SU-DHL-6 (cell line): ENCODE results near the gene G6PD.

ENCODE experiments used
- CTCF ChIP-seq: fragments of 200-600 bp; sonication (generic); IDR thresholded peaks from one replicate; pipeline ENCODE4 v1.5.1; 2017; ENCODE audit warnings: antibody characterized with exemption, mild to moderate bottlenecking, low read length, moderate library complexity; ENCODE audit not compliant: insufficient read depth, poor library complexity, severe bottlenecking
- EZH2phosphoT487 ChIP-seq: fragments of 200-600 bp; sonication (generic), shearing (Covaris generic); conservative IDR thresholded peaks from 2 replicates; pipeline ENCODE4 v1.6.1; 2018; ENCODE audit warnings: mild to moderate bottlenecking, antibody characterized with exemption, low read length, moderate library complexity, mixed read lengths

DNA sequence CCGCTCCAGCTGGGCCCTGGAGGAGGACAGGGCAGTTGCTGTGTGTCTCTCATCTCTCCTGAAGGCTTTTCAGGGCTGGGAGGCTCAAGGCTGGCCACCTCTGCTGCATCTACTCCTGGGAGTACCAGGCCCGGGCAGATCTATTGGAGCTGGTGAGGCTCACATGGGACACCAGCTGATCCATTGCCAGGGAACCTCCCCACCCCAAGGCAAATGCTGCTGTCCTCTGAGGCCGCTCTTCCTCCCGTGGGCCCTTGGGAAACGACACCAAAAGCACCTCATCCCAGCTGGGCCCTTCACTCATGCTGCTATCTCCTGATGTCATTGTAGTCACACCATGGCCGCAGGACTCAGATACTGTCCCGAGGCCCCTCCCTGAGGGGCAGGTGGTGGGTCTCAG lies 63.9 kb downstream of the G6PD start:
- TF ChIP-seq CTCF (no peak), EZH2phosphoT487 (no peak)
